IPS-NIHi7 (cell line): ENCODE data around the gene RTP1.
"Not testable (repeated sequence)": the region's sequence is repeated elsewhere in the genome, so short reads cannot be mapped to it uniquely, and the experiment has no call there.

Experiments
- DNase-seq: peaks from one replicate; pipeline ENCODE4 v3.0.0; 2012; ENCODE audit warnings: mixed read lengths; ENCODE audit errors: extremely low spot score

The RTP1 gene

GRCh38 chr3:187197335-187197649 lies at the start of gene RTP1:
RTP1 (plus strand) TSS chr3:187197486; CDS start chr3:187197516, 30 bp downstream.
- peak; percentile 32 for DNase-seq

DNA sequence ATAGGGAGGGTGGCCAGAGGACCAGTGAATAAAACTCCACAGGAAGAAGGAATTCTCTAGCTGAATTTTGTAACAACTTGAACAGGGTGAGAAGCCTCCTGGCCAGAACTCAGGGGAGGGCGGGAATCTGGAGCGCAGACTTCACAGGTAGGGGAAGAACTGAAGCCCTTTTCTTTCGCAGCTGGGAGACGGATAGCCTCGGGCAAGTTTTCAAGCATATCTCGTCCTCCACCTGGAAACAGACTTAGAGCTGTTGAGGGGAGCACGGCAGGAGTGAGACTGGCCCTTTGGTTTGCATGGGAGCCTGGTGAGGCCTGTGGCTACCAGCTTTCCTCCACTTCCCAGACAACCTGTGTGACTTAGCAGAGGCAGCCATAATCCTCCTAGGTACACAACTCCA lies 47.1 kb upstream of the RTP1 start:
- DNase-seq: no peak

DNA sequence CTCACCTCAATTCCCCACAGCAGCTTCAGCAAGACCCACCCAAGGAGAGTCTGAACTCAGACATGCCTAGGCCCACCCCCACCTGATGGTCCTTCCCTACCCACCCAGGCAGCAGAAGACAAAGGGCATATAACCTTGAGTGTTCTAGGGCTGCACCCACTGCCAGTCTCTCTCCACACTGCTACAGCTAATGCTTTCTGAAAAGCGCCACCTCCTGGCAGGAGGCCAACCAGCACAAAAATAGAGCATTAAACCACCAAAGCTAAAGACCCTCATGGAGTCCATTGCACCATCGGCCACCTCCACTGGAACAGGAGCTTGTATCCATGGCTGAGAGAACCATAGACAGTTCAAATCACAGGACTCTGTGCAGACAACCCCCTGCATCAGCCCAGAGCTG lies 46.7 kb upstream of the RTP1 start:
- DNase-seq: no peak

- DNase-seq: no peak
These were observed 35.7 kb upstream of the RTP1 start for GRCh38 chr3:187161556-187161955.

DNA sequence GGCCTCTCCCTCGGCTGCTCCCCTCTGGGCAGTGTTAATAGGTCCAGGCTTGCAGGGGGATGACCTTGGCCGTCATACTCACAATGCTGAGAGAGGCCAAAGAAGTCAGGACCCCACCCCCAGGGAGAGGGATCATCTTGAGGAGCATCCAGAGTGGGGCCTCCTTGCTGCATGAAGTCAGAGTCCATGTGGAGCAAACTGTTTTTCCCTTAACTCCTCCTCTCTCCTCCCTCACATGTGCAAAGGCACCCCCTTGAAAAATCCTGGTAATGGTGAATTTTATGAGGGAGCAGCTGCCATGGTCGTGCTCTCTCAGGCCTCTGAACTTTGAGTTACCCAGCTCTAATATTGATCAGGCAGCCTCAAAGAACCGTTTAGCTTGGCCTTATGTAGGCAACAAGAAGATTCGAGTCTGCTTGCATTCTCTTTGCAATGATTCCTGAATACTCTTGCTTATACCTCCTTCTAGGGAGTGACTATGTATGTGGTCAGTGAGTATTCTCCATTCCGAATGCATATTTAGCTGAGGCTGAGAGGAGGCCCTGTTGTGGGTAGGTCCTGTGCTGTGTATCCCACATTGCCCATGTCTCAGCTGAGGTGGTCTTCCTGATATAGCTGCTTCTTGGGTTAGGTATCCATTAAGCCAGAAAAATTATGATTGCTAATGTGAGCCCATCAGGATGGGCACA lies 34.9 kb upstream of the RTP1 start:
- no peak for DNase-seq

GRCh38 chr3:187165144-187165543 lies 32.1 kb upstream of the RTP1 start:
- DNase-seq: peak; percentile 84

GRCh38 chr3:187166750-187167149 lies 30.5 kb upstream of the RTP1 start:
- no peak for DNase-seq

DNA sequence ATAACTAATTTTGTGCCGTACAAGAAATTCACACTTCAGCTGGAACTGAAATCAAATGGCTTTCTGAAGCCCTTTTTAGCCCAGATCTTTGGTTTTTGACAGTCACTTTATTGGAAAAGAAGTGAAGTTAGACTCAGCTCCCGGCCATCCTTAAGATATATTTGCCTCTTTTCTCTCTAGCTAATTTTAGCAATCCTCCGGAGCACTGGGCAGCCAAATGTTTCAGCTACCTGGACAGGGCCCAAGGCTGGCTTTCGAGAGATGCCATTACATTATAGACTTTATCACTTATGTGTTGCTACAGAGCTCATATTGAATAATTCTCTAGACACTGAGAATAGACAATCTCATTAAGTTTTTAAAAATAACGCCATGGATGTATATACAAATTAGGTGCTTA lies 29.5 kb upstream of the RTP1 start:
- DNase-seq: no peak

DNA sequence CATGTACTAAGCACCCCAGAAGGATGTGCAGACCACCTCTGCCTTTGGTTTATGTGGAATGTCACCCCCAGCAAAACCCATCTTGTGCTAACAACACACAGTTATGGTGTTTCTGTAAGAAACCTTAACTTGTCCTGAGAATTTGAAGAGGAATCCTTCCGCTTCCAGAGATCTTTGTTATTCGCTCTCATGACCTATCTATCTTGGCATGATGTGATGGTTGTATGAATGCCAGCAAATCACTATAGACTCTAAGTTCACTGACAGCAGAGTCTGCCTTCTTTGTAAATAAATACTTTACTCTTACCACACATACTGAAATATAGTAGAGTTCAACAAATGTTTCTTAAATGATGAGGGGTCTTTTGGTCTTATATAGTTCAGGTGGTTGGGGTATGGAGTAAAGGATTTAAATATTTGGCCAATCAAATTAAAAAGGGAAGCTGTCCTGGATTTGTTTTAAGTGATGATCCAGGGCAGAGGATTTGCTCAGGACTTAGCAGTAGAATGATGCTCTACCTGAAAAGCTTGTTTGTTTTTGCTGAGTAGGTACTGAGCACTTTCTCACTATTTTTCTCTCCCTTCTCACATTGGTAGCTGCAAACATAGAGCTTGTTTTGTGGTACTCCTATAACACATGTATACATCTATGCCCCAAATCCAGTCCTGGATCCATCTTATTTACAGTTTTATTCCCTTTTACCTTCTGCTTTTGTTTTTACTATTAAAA lies 27.9 kb upstream of the RTP1 start:
- DNase-seq: no peak

GRCh38 chr3:187170911-187171310 lies 26.4 kb upstream of the RTP1 start:
- DNase-seq: not testable (repeated sequence)

GRCh38 chr3:187172929-187173328 lies 24.4 kb upstream of the RTP1 start:
- DNase-seq: no peak

GRCh38 chr3:187181454-187182170 lies 15.7 kb upstream of the RTP1 start:
- DNase-seq: no peak

GRCh38 chr3:187183210-187183862 lies 13.9 kb upstream of the RTP1 start:
- no peak for DNase-seq

- DNase-seq: no peak
These were observed 13.4 kb upstream of the RTP1 start for GRCh38 chr3:187183903-187184302.

DNA sequence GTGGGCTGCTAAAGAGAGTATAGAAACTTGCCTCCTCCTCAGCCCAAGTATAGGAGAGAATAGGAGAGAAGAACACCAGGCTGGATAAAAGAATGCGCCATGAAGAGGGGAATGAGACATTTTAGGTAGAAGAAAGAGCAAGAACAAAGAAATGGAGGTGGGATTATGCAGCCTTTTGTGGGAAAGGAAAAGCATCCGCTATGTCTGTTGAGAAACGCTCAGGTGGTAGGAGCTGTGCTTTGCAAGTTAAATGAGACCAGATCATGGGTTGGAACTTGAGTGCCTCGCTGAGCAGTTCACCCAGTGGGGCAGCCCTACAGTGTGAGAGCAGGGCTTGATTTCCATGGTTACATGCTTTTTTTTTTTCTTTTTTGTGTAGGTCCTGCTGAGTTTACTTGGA lies 11.5 kb upstream of the RTP1 start:
- peak; percentile 67 for DNase-seq

DNA sequence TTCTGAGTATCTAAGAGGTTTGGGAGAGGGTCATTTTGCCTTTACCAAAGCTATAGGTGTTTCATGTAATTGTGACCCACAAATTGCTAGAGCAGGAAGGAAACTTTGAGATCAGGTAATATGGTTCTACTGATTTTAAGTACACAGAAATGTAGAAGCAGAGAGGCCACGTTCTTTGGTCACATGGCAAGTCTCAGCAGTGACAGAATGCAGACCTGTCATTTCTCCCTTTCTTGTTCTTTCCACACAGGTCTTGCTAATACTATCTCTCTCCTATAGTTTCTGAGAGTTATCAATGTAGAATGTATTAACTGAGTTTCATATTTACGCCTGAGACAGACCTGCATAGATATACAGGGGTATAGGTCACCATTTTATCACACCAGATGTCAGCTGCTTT lies 10.9 kb upstream of the RTP1 start:
- DNase-seq: no peak

DNA sequence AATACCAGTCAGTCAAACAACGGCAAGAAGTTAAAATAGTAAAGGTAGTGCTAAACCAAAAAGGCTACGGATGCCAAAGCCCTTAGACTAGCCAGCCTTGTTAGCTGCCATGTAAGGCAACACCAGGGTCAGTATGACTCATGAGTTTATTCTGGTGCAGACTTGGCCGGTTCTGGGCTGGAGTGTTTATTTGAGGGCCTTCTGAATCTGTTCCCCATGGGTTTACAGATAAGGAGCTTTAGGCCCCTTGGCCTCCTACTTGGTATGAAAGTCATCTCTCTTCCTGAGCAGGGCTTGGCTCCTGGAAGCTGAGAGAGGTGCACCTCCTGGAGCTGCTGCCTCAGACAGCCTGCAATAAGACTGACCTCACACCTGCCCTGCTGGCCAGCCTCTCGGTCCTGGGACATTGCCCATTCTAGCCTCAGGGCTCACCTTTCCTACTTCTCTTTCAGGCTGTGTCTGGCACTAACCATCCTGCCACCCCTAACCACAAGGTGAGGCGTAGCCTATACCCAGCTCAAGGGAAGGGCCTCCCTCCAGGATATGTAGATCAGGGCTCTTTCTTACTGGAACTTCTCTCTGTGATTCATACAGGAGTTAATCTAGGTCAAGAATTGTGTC lies 10.4 kb upstream of the RTP1 start:
- DNase-seq: peak; percentile 47

DNA sequence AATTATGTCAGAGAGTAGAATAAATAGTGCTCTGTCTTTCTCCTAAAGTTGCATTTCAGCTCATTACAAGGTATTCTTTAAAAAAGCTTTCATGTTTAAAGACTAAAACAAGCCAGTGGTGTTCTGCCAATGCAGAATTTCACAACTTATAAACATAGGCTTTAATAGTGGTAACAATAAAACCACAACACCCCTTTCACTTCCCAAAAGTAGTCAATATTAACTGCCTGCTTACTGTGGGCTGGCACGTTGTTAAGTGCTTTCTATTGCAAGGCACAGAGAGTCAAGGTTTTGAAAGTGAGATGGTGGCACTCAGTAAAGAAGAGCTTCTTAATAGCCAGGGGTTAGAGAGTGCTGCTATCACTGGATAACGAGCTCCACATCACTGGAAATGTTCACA lies 8.4 kb upstream of the RTP1 start:
- DNase-seq: no peak

GRCh38 chr3:187191271-187191670 lies 6.0 kb upstream of the RTP1 start:
- no peak for DNase-seq

- no peak for DNase-seq
These were observed 4.1 kb upstream of the RTP1 start for GRCh38 chr3:187193181-187193580.

DNA sequence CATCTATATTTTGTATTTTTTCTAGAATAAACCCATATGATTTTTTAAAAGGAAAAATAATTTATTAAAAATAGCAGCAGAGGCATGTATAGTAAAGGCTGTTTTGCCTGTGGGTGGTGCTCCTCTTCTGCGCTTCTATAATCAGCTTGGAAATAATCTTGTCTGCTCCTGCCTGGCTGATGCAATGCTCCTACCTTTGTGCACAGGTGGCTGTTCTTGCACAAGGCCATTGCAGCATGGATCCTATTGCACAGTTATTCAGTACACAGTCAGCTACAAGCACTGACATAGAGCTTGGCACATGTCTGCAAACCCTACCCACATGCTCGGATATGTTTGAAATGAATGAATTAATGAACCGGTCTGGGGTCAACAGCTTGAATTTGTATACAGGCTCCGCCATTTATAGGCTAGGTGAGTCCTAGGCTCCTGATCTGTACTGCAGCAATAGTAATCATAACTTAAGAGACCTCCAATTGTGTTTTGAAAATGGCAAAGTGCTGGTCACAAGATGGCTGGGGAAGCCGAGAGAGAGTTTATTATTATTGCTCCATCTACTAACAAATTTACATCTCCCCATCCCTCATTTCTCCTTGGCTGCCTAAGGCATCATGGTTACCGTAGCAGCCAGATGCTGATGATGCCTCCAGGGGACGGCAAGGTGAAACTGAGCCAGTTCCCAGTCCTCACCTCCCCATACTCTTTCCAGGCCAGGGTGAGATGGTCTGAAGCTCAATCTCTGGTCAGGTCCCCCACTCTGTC lies 532 bp upstream of the RTP1 start:
- DNase-seq: no peak
